Tibial nerve (tissue), 3 donors: Measurements from ENCODE around the gene SMG1.
"Not testable (repeated sequence)": the region's sequence is repeated elsewhere in the genome, so short reads cannot be mapped to it uniquely, and the experiment has no call there.

ENCODE experiments used
- POLR2A ChIP-seq, 2 donors: fragments of 450-650 bp; IDR thresholded peaks; one replicate each; pipeline ENCODE4 v1.6.1; 2017; ENCODE audit warnings: antibody characterized with exemption in 2 of 2, mild to moderate bottlenecking in 2 of 2, moderate library complexity in 2 of 2
- TF ChIP-seq, protein P1 (sequence below), 5 experiments: fragments of 200-600 bp in 3 of 5; fragments of 450-650 bp in 2 of 5; sonication (generic) in 3 of 5; IDR thresholded peaks; one replicate each; pipeline ENCODE4 v1.5.1; 2016 to 2019; ENCODE audit warnings: antibody characterized with exemption in 5 of 5, mild to moderate bottlenecking in 3 of 5, moderate library complexity in 2 of 5

DNA sequence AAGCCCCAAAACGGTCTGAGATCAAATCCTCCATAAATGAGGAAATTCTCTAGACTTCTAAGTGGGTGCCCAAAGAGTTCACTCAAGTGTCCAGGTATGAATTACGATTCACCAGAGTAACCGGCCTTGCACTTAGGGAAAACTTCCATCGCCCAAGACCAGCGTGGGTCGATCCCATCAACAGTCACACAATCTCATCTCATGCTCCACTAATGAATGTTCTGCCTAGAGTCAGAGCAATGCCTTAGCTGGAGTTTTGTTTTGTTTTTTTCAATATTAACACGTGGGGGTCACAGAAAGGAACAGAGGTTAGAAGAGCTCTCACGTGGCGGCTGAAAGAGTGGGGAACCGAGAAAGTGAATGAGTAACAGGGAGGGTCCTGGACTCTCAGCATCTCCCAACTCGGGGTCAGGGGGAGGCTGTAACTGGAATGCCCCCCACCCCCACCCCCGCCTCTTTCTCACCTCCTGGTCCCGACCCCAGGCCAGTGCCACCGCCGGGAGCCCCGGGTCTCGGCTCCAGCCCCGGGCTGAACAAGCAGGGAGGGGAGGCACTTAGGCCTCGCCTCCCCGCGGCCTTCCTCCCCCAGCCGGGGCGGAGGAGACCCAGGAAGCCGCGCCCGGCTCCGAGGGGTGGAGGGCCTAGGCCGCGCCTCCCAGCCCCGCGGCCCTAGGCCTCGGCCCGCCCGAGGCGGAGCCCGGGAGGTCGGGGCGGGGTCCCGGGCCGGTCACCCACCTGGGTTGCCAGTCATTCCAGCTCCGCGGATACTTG is 808 bp downstream of the SMG1 start:
- TF ChIP-seq, protein P1, sequence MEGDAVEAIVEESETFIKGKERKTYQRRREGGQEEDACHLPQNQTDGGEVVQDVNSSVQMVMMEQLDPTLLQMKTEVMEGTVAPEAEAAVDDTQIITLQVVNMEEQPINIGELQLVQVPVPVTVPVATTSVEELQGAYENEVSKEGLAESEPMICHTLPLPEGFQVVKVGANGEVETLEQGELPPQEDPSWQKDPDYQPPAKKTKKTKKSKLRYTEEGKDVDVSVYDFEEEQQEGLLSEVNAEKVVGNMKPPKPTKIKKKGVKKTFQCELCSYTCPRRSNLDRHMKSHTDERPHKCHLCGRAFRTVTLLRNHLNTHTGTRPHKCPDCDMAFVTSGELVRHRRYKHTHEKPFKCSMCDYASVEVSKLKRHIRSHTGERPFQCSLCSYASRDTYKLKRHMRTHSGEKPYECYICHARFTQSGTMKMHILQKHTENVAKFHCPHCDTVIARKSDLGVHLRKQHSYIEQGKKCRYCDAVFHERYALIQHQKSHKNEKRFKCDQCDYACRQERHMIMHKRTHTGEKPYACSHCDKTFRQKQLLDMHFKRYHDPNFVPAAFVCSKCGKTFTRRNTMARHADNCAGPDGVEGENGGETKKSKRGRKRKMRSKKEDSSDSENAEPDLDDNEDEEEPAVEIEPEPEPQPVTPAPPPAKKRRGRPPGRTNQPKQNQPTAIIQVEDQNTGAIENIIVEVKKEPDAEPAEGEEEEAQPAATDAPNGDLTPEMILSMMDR (IDR thresholded peaks at IDR 0.05) = not testable (repeated sequence)
- not testable (repeated sequence) for TF ChIP-seq POLR2A (IDR thresholded peaks at IDR 0.05)
